GM19463 (cell line): ENCODE data around the gene RNF115.
A peak's percentile ranks its signal among the peaks of the same experiment; 100 is the strongest.
"Not testable (repeated sequence)": the region's sequence is repeated elsewhere in the genome, so short reads cannot be mapped to it uniquely, and the experiment has no call there.

Experiments
- ATAC-seq: cut with Tn5 transposase; IDR thresholded peaks from one replicate; pipeline ENCODE4 v1.9.1; 2021; ENCODE audit warnings: mild to moderate bottlenecking, moderate library complexity; ENCODE audit not compliant: unreplicated experiment

The RNF115 gene

DNA sequence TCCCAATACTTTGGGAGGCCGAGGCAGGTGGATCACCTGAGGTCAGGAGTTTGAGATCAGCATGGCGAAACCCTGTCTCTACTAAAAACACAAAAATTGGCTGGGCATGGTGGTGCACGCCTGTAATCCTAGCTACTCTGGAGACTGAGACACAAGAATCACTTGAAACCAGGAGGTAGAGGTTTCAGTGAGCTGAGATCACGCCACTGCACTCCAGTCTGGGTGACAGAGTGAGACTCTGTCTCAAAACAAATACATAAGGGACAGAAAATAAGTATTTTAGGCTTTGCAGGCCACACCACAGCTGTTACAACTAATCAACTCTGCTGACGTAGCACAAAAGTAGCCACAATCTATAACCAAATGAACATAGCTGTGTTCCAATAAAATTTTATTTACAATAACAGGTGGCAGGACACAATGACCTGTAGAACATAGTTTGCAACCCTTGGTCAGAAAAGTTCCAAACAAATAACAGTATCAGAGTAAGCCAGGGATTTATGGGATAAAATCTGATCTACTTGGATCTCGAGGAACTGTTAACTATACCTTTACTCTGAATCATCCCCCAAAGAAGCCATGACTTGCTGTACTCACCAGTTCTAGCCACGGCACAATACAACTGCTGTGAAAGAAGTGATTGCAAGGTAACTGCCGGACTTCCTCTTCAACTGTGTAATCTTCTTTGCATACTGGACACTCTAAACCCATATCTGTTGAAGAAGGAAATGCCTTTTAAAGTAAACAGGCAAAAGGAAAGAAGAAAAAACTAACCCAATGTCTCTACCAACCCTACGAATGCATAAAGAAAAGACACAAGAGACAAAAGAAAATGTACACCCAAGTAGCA, 76.3 kb downstream of the RNF115 start:
- ATAC-seq, result no peak

DNA sequence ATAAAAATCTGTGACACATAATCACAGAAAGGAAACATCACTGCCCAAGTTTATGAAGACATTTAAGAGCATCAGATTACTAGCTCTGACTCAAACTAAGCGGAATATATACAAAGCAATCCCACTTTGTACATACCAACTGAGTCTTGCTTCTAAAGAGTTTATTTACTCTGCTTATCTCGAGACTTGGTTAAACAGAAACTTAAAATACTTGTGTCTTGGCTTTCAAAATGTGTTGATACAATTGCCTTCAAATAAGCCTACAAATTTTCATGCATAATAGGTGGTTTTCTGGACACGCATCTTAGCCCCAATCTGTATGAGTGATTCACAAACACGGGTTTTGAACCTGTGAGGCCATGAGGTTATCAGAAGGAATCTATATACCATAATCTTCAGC, 83.6 kb downstream of the RNF115 start:
- ATAC-seq, result no peak

GRCh38 chr1:145736191-145736590, 87.7 kb downstream of the RNF115 start:
- ATAC-seq, result no peak

GRCh38 chr1:145730900-145731299, 93.0 kb downstream of the RNF115 start:
- no peak for ATAC-seq

DNA sequence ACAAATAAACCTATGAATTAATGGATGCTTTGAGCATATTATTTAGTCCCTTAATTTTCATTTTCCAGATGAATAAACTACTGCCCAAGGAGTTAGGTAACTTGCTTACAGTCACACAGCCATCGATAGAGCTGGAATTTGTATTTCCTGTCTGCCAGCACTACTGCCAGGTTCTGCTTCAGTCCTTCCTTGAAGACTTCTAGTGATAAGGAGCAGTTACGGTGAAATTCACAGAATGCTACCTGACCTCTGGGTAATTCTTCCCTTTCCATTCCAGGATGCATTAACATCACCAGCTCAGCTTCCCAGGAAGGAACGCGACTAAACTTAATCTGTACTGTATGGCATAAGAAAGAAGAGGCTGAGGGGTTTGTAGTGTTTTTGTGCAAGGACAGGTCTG, 93.4 kb downstream of the RNF115 start:
- no peak for ATAC-seq

GRCh38 chr1:145729666-145730436, 94.0 kb downstream of the RNF115 start:
- no peak for ATAC-seq

GRCh38 chr1:145729196-145729595, 94.7 kb downstream of the RNF115 start:
- no peak for ATAC-seq

- not testable (repeated sequence) for ATAC-seq
Observed at GRCh38 chr1:145726193-145726592, 97.7 kb downstream of the RNF115 start.

- peak; percentile 57 for ATAC-seq
Observed at GRCh38 chr1:145720878-145721671, 102.8 kb downstream of the RNF115 start.

DNA sequence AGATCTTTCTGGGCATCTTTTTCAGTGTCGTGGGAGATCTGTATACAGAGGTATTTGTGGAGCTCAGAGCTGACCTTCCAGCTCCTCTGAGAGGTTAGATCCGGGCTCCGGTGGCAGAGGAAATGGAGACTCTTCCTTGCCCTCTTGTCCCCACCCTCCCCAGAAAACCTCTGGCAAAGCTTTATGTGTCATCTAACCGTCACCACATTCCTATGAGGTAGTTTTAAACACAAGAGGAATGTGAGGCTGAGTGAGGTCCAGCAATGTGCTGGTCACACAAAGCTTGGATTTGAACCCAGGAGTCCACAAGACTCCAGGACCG, 103.4 kb downstream of the RNF115 start:
- no peak for ATAC-seq

- no peak for ATAC-seq
Observed at GRCh38 chr1:145719230-145720079, 104.4 kb downstream of the RNF115 start, which contains the start of gene CD160. CD160 (plus strand) TSS chr1:145719499; CDS start chr1:145728328, 8,829 bp downstream.

DNA sequence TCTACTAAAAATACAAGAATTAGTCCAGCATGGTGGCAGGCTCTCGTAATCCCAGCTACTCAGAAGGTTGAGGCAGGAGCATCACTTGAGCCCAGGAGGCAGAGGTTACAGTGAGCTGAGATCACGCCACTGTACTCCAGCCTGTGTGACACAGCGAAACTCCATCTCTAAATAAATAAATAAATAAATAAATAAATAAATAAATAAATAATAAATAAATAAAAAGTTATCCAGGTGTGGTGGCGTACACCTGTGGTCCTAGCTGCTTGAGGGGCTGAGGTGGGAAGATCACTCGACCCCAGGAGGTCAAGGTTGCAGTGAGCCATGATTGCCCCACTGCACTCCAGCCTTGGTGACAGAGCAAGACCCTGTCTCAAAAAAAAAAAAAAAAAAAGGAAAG, 105.4 kb downstream of the RNF115 start:
- not testable (repeated sequence) for ATAC-seq

- no peak for ATAC-seq
Observed at GRCh38 chr1:145717833-145718232, 106.1 kb downstream of the RNF115 start.

DNA sequence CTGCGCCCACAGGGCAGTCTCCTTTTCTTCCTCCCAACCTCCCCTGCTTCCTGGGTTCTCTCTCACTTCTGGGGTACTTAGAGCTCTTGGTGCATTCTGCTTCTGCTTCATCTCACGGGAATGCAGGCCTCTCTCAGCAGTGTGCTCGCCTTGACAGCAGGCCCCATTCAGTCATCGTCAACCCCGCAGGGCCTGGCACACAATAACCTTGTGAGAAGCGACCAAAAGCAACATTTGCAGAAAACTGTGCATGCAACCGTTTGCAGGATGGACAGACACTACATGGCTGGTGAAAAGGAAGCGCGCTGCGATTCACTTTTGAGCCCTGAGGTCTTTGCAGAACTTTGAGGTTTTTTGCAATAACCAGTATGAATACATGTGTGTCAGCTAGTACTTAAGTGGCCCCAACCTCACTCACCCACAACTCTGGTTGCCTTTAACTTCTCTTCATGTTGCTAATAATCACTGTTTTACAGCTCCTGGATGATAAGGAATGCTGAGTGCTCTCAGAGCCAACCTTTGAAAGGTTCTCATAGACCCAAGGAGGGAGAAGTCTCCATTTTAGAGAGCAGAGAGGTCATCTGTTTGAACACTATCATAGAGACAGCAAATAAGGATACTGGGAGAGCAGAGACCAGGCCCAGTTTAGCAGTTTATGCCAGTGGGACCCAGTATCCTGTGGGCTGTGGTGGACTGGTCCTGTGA, 107.1 kb downstream of the RNF115 start:
- ATAC-seq, result no peak

GRCh38 chr1:145714524-145715111, 109.3 kb downstream of the RNF115 start:
- no peak for ATAC-seq

- ATAC-seq, result no peak
Observed at GRCh38 chr1:145711213-145711651, 112.7 kb downstream of the RNF115 start.

DNA sequence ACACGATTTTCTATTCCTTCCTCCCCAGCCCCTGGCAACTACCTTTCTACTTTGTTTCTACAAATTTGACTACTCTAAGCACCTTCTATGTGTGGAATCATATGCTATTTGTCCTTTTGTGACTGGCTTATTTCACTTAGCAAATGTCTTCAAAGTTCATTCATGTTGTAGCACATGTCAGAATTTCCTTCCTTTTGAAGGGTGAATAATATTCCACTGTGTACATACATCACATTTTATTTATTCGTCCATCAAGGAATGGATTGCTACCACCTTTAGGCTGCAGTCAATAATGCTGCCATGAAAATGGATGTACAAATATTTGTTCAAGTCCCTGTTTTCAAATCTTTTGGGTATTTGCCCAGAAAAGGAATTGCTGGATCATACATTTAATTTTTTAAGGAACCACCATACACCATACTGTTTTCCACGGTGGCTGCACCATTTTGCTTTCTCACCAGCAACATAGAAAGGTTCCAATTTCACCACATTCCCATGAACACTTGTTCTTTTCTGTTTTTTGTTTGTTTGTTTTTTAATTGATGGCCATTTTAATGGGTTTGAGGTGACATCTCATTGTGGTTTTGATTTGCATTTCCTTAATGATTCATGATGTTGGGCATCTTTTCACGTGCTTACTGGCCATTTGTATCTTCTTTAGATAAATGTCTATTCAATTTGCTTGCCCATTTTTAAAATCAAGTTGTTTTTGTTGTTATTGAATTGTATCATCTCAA, 113.4 kb downstream of the RNF115 start:
- ATAC-seq, result no peak

DNA sequence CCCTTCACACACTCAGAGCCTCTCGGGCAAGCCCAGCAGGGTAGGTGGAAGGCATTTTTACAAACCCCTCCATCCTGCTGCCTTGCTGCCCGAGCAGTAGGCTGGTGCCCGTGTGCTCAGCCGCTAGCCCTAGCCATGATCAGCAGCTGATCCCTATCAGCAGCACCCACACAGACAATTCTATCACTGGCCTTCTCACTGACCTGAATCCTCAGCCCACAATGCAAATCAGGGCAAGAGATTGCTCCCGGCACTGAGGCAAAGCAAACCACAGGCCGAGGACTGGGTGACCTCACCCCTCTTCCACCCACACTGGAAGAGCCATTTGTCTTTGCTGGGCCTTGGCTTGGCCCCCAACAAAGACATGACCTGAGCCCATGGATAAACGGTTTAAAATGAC, 115.8 kb downstream of the RNF115 start:
- ATAC-seq, result peak; percentile 65
